GM18499 (cell line): ENCODE measurements around the gene CLTC.
A peak's percentile ranks its signal among the peaks of the same experiment; 100 is the strongest.

ENCODE experiments used
- ATAC-seq: cut with Tn5 transposase; IDR thresholded peaks from one replicate; pipeline ENCODE4 v1.9.1; 2021; ENCODE audit warnings: moderate number of reproducible peaks; ENCODE audit not compliant: insufficient read depth, unreplicated experiment

CLTC gene

DNA sequence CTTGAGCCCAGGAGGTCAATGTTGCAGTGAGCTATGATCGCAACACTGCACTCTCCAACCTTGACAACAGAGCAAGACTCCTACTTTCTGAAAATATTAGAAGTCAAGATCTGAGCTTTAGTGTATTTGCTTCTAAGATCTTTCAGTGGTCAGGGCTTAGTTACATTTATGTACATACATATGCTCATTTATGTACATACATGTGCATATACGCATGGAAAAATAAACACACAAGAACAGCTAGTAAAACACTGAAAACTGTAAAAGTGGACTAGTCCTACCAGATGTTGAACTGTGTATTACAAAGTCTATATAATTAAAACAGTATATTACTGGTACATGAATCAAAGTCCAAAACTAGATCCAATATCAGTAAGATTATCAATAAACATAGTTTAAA lies 59.2 kb downstream of the CLTC start:
- no peak for ATAC-seq

DNA sequence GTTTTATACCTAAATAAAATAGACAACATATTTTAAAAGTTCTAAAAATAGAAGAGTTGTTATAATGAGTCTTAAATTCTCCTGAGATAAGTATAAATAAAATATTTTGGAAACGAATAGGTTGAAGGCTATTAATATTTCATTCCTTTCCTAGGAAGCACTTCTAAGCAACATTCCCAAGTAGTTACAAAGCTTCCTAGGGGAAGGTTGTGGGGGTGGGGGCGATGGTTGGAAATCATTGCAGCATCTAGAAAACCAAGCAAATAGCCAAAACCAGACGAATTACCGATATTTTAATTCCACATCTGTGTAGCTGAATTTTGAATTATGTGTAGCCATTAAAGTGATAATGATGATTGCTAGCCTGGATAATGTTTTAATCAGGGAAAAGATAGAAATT lies 60.6 kb downstream of the CLTC start:
- ATAC-seq: no peak

DNA sequence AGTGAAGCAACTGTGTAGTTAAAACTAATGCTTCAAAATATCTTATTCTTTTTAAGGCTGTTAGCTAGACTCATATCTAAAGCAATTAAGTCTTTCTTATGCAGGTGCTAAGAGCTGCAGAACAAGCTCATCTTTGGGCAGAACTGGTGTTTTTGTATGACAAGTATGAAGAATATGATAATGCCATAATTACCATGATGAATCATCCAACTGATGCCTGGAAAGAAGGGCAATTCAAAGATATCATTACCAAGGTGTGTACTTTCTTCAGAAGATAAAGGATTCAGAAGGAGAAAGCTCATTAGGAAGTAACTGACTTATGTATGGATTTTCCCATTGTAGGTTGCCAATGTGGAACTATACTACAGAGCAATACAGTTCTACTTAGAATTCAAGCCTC lies 63.6 kb downstream of the CLTC start:
- no peak for ATAC-seq

DNA sequence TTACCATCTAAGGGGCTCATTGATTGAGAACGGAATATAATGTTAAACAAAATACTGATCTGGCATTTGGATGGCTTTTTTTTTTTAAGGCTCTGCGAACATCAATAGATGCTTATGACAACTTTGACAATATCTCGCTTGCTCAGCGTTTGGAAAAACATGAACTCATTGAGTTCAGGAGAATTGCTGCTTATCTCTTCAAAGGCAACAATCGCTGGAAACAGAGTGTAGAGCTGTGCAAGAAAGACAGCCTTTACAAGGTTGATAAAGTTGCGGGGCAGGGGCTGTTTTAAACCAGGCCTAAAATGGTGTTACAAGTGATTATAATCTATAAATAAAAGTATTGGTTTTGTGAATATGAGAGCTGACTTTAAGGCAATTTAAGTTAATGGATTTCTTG lies 65.3 kb downstream of the CLTC start:
- no peak for ATAC-seq

DNA sequence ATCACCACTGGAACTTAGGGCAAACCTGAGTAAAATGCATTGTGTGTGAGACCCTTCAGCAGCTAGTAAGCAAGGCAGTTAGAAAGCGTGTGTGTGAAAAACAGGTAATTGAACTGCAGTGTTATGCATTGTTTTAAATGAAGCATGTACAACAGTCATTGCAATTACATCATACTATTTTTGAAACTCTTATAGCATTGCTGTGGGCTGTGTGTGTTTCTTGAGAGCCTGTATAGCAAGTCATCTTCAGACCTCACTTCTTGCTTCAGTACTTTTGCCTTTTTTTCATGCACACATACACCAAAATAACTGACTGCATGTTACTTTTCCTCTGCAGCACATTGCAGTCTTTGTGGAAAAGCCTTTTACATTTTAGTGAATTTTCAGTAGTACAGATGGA lies 68.3 kb downstream of the CLTC start:
- no peak for ATAC-seq

DNA sequence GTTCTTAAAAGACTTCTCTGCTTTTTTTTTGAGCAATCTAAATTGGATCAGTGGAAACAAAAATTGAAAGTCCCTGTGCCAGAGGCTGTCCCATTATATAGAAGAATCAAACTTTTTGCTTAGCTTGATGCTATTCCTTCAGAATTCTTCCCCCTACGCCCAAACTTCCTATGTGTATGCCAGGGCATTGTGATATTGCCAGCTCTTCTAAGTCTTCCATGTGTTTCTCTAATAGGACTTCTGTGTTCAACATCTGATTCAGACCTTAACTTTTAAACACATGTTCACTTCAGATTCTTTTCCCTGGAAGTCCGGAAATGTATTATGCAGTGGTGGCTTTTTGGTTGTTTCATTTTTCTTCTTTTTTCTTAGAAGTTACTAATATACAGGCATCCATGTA lies 68.8 kb downstream of the CLTC start:
- ATAC-seq: no peak

DNA sequence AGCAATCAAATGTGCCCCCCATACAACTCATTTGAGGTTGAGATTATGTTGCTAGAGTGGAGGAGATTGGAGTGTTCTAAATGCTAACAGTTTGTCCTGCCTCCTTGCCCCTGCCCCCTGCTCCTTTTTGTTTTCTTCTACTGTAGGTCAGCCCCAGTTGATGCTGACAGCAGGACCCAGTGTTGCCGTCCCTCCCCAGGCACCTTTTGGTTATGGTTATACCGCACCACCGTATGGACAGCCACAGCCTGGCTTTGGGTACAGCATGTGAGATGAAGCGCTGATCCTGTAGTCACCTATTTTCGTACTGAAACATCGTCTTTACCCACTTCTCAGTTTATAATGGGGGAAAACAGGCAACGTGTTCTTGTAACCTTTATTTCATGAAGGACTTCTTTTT lies 73.9 kb downstream of the CLTC start:
- no peak for ATAC-seq

DNA sequence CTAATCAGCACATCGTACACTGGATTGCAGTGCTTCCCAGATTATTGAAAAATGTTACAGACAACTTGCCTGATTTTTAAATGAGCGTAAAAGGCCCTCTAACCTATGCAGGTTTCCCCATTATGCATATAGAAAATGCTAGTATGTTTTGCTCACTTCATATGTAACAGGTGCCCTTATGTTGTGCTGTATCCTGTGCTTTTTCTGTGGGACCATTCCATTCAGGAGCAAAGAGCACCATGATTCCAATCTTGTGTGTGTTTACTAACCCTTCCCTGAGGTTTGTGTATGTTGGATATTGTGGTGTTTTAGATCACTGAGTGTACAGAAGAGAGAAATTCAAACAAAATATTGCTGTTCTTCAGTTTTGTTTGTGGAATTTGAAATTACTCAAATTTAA lies 74.6 kb downstream of the CLTC start:
- ATAC-seq: no peak

DNA sequence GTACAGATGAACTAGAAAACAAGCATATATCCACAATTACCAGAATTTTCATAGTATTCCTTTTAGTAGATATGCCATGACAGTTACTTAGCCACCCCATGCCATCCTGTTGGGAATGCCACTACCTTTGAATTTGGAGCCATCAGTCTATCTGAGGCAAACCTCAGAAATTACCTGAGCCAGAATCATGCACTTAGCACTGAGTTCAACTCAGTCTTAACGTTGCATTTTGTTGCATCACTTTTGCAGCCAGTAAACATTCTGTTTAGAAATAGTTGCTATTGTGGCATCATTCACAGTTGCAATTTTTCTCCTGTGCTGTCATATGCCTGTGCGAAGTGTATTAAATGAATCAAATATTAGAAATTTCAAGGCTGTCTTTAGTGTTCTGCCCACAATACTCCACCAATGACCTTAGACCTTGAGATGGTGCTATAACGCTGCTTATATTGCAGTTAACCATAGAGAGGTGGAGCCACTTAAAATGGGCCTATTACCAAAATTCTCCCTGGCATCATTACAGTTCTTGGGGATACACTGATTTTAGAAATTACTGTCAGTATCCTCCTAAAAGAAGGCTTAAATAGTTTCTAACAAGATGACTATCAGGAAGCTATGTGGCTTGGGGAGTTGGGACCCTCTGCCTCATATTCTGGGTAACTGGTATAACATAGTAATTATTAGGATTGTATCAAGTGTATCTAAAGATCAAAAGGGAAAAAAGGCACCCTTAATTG lies 76.4 kb downstream of the CLTC start:
- no peak for ATAC-seq

DNA sequence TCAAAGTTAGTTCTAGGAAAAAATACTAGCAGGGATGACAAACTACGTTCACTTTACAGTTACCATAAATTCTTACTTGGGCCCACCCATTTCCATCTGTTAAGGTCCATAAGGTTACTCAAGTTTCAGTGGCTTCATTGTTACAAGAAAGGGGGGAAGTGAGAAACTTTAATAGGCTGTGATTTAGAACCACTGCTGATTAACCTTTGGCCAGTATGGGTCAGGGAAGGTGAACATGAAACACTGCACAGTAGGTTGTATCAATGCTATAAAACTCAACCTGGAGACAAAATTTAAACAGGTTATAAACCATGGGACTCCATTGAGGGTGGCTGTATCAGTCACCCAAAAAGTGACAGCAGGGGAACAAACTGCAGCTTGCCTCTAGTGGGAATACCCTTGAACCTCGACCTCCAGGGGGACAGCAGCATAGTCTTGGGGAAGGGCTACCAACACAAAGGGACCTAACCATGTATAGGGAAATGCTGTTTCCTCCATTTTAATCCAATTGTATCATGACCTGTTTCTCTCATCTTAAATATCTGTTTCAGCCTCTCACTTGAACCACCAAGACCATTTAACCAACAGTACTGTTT lies 77.1 kb downstream of the CLTC start:
- ATAC-seq: no peak

DNA sequence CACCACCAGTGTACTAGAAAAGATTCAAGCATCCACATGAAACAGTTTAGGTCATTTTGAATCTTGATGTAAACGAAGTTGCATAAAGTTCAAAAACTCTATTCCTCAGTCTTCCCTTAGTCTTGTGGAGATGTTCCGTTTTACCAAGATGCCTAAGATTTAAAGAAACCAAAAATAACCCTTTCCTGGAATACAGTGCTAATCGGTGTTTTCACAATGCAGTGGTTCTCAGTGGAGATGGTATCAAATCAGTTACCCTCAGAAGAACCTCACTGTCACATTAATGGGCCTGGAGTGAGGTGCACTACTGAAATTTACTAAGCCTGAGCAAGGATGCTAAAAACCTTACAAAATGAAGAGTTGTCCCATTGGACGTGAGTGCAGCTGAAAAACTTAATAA lies 78.4 kb downstream of the CLTC start:
- ATAC-seq: no peak

DNA sequence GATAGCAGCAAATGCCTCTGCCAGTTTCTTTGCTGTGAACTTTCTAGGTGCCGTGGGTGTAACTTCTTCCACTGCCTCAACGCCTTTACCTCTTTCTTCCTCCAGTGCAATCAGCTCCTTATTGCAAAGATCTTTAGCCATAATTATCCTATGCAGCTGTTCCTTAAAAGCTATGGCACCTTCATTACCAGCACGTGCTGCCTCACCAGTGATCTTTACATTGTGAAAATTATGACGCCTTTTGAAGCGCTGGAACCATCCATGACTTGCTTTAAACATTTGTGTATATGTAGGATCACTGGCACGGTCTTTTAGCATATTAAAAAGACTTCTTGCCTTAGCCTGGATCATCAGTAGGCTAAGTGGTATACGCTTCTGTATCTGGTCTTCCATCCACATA lies 79.5 kb downstream of the CLTC start:
- no peak for ATAC-seq

DNA sequence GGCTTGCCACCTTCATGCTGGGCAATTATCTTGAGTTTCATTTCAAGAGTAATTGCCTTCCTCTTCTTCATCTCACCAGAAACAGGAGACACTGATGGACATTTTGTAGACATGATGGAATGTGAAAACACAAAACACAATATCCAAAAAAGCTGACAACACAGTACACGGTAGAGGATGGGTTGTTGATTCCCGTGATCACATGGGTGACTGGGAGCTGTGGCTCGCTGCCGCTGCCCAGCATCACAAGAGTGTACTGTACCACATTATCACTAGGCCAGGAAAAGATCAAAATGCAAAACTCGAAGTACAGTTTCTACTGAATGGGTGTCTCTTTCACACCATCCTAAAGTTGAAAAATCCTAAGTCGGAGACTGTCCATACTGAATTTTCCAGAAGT lies 80.1 kb downstream of the CLTC start:
- ATAC-seq: no peak

DNA sequence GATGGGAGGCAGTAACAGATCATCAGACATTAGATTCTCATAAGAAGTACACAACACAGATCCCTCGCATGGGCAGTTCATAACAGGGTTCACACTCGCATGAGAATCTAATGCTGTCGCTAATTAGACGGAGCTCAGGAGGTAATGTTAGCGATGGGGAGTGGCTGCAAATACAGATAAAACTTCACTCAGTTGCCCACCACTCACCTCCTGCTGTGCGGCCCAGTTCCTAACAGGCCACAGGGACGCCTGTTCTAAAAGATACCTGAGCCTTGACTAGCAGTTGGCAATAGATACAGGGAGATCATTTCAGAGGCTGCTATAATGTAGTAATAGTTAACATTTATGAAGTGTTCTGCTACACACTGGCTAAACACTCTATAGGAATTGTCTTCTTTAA lies 82.6 kb downstream of the CLTC start:
- ATAC-seq: no peak

DNA sequence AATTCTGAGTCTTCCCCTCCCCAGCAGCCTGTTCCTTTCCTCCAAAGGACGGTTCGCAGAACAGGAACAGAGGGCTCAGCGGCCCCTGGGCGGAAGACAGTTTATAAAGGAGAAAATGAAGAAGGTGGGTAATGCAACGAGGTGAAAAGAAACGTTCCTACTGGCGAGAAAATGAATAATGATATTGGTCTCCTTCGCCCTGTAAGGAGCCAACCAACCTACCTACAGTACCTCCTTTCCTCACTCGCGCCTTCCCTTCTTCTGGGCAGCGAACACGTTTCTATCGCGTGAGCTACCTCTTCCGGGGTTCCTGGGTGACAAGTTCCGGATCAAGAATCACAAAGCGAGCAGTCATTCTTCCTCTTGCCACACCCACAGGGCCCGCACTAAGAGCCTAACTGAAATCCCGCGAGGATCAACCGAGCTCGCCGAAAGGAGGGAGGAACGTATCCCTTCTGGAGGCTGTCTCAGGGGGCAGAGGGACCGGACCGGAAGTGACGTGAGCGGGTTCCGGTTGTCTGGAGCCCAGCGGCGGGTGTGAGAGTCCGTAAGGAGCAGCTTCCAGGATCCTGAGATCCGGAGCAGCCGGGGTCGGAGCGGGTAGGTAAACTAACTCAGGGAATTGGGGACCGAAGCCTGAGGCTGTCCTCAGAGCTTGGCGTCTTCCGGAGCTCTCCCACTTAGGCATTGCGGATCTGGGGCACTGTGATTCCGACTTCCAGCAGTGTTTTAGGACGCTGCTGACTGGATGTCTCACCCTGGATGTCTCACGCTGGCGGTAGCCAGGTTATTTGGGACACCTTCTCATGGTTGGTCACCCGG lies 87.7 kb downstream of the CLTC start, which contains the start of the genes PTRH2 and VMP1:
Gene PTRH2, minus strand, starts transcription at position 282 of the 822 bp plus-strand sequence. CDS start 9,452 bp downstream, outside the sequence.
Gene VMP1, plus strand, starts transcription at position 506 of the 822 bp plus-strand sequence. CDS start 23,793 bp downstream, outside the sequence.
- ATAC-seq: peak; percentile 79

DNA sequence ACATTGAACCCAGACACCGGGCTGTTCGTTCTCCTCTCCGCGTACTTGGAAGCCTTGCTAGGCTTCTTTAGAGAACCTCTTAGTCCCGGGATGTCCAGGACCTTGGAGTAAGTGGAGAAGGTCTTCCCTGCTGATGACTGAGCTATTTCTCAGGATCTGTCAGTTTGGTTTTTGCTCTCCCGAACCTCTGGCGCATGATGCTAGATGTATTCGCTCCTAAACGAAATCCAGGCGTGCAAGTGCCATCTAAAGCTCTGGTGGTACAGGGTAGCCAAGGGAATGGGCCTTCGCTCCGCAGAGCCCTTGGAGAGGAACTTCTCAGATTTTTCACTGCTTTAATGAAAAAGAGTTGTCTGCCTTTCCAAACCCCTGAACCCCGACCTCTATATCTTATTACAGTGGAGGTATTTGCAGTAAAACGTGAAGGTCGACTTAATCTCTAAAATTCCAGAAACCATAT lies 88.3 kb downstream of the CLTC start:
- no peak for ATAC-seq

DNA sequence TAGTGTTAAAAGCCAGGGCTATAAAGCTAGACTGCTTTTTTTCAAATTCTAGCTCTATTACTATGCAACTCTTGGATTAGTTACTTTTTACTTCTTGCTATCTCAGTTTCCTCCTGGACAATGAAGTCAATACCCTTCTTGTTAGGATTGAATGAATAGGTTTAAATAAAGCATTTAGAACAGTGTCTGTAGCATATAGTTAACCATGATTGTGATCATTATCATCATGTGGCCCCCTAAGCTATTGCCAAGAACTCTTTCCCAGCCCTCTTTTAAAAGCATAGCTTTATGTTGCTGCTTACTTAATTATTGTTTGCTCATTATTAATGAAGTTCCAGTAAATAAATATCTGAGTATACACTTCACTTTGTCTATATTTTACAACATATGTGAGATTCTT lies 92.2 kb downstream of the CLTC start:
- no peak for ATAC-seq

DNA sequence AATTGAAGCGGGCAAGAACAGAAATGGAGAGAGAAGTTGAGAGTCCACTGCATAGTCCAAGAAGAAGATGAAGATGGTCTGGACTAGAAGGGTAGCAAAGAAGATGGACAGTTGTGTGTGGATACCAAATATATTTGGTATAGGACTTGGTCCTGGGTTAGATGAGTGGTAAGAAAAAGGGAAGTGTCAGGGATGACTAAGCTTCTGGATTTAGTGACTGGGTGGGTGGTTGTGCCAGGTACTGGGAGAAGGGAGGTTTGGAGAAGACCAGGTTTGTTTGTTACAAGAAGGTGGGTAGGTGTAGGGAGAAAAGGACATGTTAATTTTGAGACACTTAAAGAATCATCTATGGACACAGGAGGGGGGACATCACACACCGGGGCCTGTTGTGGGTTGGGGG lies 93.2 kb downstream of the CLTC start:
- ATAC-seq: no peak

DNA sequence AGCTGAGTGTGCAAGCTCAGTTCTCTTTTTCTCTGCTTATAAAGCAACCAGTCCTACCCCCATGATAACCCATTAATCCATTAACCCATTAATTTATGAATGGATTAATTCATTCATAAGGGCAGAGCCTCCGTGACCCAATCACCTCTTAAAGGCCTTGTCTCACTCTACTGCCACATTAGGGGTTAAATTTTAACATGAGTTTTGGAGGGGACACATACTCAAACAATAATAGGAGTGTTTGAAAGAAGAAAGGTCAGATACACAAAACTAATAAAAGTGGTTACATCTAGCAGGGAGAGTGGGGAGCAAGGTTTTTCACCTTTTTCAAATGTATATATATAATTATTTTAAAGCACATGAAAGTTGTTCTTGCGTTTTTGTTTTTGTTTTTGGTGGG lies 94.6 kb downstream of the CLTC start:
- no peak for ATAC-seq

DNA sequence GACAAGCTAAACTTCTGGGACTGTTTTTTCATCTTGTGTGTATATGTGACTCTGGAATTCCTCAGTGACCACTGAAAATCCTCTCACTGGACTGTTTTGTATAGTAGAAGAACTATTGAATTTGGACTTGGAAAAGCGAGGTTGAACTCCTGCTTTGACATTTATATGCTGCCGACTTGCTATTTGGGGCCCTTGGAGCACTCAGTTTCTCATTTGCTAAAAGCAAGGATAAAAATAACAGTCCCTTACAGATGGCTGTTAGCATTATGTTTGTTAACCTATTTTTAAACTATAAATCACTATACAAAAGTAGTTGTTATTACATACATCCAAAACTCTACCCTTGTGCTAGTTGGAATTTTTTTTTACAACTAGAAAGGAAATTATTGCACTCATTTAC lies 96.7 kb downstream of the CLTC start:
- ATAC-seq: no peak

DNA sequence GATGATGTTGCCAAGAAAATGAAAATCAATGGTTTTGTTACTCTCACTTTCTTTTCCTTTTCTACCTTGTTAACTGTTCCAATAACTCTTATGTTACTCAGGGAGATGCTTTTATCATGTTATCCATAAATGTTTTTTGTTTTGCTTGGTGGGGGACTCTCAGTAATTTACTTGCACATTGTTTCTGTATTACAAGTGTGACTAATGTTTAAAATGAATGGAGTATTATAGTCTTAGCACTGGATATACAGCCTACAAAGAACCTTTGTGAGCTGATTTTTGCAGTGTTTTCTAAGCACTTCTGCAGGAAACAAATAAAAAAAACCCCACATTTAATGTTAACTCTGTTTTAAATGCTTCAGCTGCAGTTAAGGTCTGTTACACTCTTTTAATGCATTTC lies 99.8 kb downstream of the CLTC start:
- no peak for ATAC-seq
